ENCODE data around the gene WWOX.

WWOX gene

DNA sequence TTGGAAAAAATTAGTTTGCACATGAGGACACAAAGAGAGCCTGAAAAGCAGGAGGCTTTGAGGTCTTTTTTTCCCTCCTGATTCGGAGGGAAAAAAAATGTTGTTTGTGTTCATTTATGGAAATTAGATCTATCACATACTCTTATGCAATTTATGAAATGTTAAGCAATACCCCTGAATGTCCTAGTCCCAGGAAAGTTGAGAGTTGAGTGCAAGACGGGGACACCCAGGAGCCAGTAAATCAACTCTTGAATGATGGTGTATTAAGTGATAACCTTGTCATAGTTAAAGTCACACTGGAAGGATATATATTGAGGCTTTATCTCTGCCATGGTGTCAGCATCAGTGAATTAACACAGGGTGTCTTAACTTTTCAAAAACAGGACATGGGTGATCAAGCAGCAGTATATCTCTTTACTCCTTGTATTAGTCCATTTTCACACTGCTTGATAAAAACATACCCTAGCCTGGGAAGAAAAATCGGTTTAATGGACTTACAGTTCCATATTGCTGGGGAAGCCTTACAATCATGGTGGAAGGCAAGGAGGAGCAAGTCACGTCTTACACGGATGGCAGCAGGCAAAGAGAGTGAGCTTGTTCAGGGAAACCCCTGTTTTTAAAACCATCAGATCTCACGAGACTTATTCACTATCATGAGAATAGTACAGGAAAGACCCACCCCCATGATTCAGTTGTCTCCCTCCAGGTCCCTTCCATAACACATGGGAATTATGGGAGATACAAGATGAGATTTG lies 1032.0 kb downstream of the WWOX start:
- no peak for DNase-seq (ENCODE audit: low read depth in 1 of 2, low spot score in 1 of 2)
- in situ Hi-C loops (cut with HindIII; ENCODE audit: low pct_unique_long_range_greater_than_20kb, low sequenced_read_pairs) = no loop called here
- no peak for TF ChIP-seq JUND (IDR thresholded peaks at IDR 0.05; ENCODE audit: low read depth)

- no peak for TF ChIP-seq JUND (IDR thresholded peaks at IDR 0.05; ENCODE audit: low read depth)
- DNase-seq (ENCODE audit: low read depth in 1 of 2, low spot score in 1 of 2) = no peak
- in situ Hi-C loops (cut with HindIII; ENCODE audit: low pct_unique_long_range_greater_than_20kb, low sequenced_read_pairs) = no loop called here
These were observed 1033.2 kb downstream of the WWOX start for GRCh38 chr16:79132701-79133100.

DNA sequence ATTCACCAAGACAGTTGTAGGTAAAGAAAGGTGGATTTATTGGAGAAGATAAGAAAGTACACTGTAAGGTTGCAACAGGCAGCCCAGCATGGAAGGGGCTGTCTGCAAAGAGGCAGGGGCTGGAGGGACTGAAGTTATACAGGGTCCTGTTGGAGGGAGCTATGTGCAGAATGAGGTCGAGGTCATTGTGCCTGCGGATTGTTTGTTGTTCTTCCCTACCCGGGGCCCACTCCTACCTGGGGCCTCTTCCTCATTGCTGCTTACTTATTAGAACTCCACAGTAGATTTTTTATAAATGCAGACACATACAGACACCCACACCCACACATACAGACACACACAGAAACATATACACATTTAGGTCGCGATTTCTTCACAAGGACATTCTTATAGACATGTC lies 1034.8 kb downstream of the WWOX start:
- TF ChIP-seq JUND (IDR thresholded peaks at IDR 0.05; ENCODE audit: low read depth) = no peak
- DNase-seq (ENCODE audit: low read depth in 1 of 2, low spot score in 1 of 2) = no peak
- in situ Hi-C loops (cut with HindIII; ENCODE audit: low pct_unique_long_range_greater_than_20kb, low sequenced_read_pairs) = no loop called here

- TF ChIP-seq JUND (IDR thresholded peaks at IDR 0.05; ENCODE audit: low read depth) = no peak
- in situ Hi-C loops (cut with HindIII; ENCODE audit: low pct_unique_long_range_greater_than_20kb, low sequenced_read_pairs) = no loop called here
- no peak for DNase-seq (ENCODE audit: low read depth in 1 of 2, low spot score in 1 of 2)
These were observed 1037.5 kb downstream of the WWOX start for GRCh38 chr16:79136955-79137354.

DNA sequence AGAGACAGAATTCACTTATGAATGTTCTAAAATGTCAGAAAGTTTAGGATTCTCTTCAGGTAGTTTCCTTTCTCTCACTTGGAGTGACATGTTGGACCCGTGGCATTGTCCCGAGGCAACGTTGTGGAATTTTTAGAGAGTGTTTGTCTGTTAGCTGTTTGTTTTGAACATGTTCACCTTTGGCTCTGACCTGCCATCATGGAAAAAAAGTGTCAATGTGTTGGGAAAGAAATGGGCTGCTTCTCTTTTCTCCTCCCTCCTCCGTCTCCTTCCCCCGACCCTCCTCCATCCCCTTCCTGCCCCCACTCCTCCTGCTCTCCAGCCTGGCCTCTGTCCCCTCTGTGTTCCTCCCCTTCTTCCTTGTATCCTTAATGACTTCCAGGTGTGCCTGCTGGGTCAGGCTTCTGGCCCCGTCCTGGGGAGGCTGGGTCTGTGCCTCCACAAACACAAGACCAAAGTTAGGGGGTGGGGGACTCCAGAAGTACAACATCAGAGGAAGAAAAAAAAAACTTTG lies 1038.0 kb downstream of the WWOX start:
- in situ Hi-C loops (cut with HindIII; ENCODE audit: low pct_unique_long_range_greater_than_20kb, low sequenced_read_pairs) = no loop called here
- no peak for DNase-seq (ENCODE audit: low read depth in 1 of 2, low spot score in 1 of 2)
- TF ChIP-seq JUND (IDR thresholded peaks at IDR 0.05; ENCODE audit: low read depth) = no peak

- in situ Hi-C loops (cut with HindIII; ENCODE audit: low pct_unique_long_range_greater_than_20kb, low sequenced_read_pairs) = no loop called here
- no peak for TF ChIP-seq JUND (IDR thresholded peaks at IDR 0.05; ENCODE audit: low read depth)
- no peak for DNase-seq (ENCODE audit: low read depth in 1 of 2, low spot score in 1 of 2)
These were observed 1040.3 kb downstream of the WWOX start for GRCh38 chr16:79139799-79140198.

GRCh38 chr16:79143026-79143425 lies 1043.6 kb downstream of the WWOX start:
- in situ Hi-C loops (cut with HindIII; ENCODE audit: low pct_unique_long_range_greater_than_20kb, low sequenced_read_pairs) = no loop called here
- TF ChIP-seq JUND (IDR thresholded peaks at IDR 0.05; ENCODE audit: low read depth) = no peak
- DNase-seq (ENCODE audit: low read depth in 1 of 2, low spot score in 1 of 2) = no peak

DNA sequence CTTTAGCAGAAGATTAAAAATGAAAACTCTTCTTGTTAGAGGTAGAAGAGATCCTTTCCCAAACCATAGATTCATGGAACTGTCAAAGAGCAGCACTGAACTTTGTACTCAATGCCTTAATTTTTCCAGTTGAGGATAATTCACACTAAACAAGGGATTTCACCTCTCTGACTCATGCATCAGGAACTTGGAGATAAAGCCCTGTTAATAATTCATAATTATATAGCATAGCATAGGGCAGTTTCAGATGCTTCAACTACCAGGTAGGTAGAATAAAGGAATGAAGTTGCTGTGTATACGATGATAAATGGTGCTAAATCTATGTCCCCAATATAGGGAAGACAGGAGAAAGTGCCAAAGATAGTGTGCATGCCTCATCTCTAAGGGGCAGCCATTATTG lies 1050.7 kb downstream of the WWOX start:
- TF ChIP-seq JUND (IDR thresholded peaks at IDR 0.05; ENCODE audit: low read depth) = no peak
- in situ Hi-C loops (cut with HindIII; ENCODE audit: low pct_unique_long_range_greater_than_20kb, low sequenced_read_pairs) = no loop called here
- no peak for DNase-seq (ENCODE audit: low read depth in 1 of 2, low spot score in 1 of 2)

DNA sequence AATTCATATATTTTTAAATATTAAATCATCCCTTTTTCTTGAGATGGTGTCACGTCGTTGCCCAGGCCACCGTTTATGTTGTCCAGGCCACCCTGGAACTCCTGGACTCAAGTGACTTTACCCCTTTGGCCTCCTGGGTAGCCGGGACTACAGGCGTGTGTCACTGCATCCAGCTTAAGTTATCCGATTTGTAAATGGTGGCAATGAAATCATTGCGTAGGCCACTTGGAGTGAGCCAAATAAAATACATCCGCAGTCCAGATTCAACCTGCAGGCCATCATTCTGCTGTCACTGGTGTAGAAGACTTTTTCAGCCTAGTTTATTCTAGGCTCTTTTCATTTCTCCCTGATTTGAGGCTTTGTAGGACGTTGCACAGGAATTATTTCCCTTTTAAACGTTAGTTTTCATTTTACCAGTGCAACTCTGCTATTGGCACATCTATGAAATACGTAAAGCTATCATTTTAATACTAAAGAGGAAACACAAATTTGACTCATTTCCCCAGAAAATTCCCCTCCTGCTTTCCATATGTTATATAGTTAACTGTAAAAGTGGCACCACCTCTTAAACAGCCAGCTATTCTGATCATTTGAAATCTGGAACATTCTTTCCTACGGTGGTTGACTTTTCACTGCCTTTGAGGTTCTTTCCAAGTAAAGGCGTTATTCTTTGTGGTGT lies 1051.3 kb downstream of the WWOX start:
- DNase-seq (ENCODE audit: low read depth in 1 of 2, low spot score in 1 of 2) = no peak
- in situ Hi-C loops (cut with HindIII; ENCODE audit: low pct_unique_long_range_greater_than_20kb, low sequenced_read_pairs) = no loop called here
- TF ChIP-seq JUND (IDR thresholded peaks at IDR 0.05; ENCODE audit: low read depth) = no peak

- in situ Hi-C loops (cut with HindIII; ENCODE audit: low pct_unique_long_range_greater_than_20kb, low sequenced_read_pairs) = no loop called here
- no peak for TF ChIP-seq JUND (IDR thresholded peaks at IDR 0.05; ENCODE audit: low read depth)
- no peak for DNase-seq (ENCODE audit: low read depth in 1 of 2, low spot score in 1 of 2)
These were observed 1054.6 kb downstream of the WWOX start for GRCh38 chr16:79154086-79154485.

DNA sequence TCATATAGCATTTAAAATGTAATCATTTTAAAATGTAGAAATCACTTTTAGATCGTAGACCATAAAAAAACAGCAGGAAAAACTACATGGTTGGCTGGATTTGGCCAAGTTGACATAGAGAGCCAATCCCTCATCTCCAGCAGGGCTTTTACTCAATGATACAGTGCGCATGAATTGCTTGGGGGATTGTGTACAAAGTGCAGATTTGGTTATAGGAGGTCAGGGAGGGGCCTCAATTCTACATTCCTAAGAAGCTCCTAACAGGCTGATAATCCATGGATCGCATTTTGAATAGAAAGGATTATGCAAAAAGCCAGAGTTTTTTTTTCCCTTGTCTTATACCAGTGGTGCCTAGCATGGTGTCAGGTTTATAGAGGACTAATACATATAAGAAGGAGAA lies 1056.0 kb downstream of the WWOX start:
- in situ Hi-C loops (cut with HindIII; ENCODE audit: low pct_unique_long_range_greater_than_20kb, low sequenced_read_pairs) = no loop called here
- DNase-seq (ENCODE audit: low read depth in 1 of 2, low spot score in 1 of 2) = no peak
- TF ChIP-seq JUND (IDR thresholded peaks at IDR 0.05; ENCODE audit: low read depth) = no peak

DNA sequence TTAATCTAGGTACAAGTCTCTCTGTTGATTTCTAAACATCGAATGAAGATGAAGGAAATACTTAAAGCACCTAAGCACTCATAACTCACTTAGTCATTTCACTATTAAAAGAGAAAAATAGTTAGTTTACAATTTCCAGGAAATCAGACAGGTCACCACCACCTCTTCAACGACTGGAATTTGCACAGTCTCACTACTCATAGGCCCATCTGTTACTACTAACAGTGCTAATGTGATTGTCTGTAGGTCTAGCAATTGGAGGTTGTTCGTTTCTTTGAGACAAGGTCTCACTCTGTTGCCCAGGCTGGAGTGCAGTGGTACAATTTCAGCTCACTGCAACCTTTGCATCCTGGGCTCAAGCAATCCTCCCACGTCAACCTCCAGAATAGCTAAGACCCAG lies 1056.5 kb downstream of the WWOX start:
- DNase-seq (ENCODE audit: low read depth in 1 of 2, low spot score in 1 of 2) = no peak
- in situ Hi-C loops (cut with HindIII; ENCODE audit: low pct_unique_long_range_greater_than_20kb, low sequenced_read_pairs) = no loop called here
- no peak for TF ChIP-seq JUND (IDR thresholded peaks at IDR 0.05; ENCODE audit: low read depth)

- TF ChIP-seq JUND (IDR thresholded peaks at IDR 0.05; ENCODE audit: low read depth) = no peak
- in situ Hi-C loops (cut with HindIII; ENCODE audit: low pct_unique_long_range_greater_than_20kb, low sequenced_read_pairs) = no loop called here
These were observed 1057.3 kb downstream of the WWOX start for GRCh38 chr16:79156761-79157160.

More at GRCh38 chr16:79156761-79157160, 1057.3 kb downstream of the WWOX start:
- no peak for DNase-seq (ENCODE audit: low read depth in 1 of 2, low spot score in 1 of 2)
